MM.1S (cell line): Measurements from ENCODE around the gene MET.

Source experiments
- DNase-seq: peaks from one replicate; pipeline ENCODE4 v3.0.0-alpha.2; 2015
- H2AFZ ChIP-seq: fragments of 300-600 bp; sonication (generic); 2 replicates; pipeline ENCODE4 v1.6.0; 2016; ENCODE audit warnings: antibody characterized with exemption, low read length
- H3F3A ChIP-seq: fragments of 300-600 bp; sonication (generic); 2 replicates; pipeline ENCODE4 v1.6.1; 2016; ENCODE audit warnings: mild to moderate bottlenecking, antibody characterized with exemption, low read length, moderate library complexity, mixed read lengths; ENCODE audit not compliant: insufficient read depth
- H3K27ac ChIP-seq: fragments of 300-600 bp; sonication (generic); 2 replicates; pipeline ENCODE4 v1.5.1; 2016; ENCODE audit warnings: mild to moderate bottlenecking, low read length
- H3K27me3 ChIP-seq: fragments of 300-600 bp; sonication (generic); replicated peaks from 2 replicates; pipeline ENCODE4 v1.6.0; 2016; ENCODE audit warnings: low read length; ENCODE audit not compliant: insufficient read depth
- H3K36me3 ChIP-seq: fragments of 300-600 bp; sonication (generic); replicated peaks from 2 replicates; pipeline ENCODE4 v1.6.1; 2016; ENCODE audit warnings: mild to moderate bottlenecking, low read length, mixed read lengths; ENCODE audit not compliant: insufficient read depth
- H3K4me1 ChIP-seq: fragments of 300-600 bp; sonication (generic); 2 replicates; pipeline ENCODE4 v1.6.1; 2016; ENCODE audit warnings: low read length, mixed read lengths
- H3K4me2 ChIP-seq: fragments of 300-600 bp; sonication (generic); 2 replicates; pipeline ENCODE4 v1.6.0; 2016; ENCODE audit warnings: low read depth, low read length
- H3K4me3 ChIP-seq: fragments of 300-600 bp; sonication (generic); 2 replicates; pipeline ENCODE4 v1.5.1; 2016; ENCODE audit warnings: low read length, mixed read lengths
- H3K79me2 ChIP-seq: fragments of 300-600 bp; sonication (generic); 2 replicates; pipeline ENCODE4 v1.6.1; 2016; ENCODE audit warnings: mixed run types, low read length, mixed read lengths
- H3K9ac ChIP-seq: fragments of 300-600 bp; sonication (generic); 2 replicates; pipeline ENCODE4 v1.6.1; 2016; ENCODE audit warnings: low read length, mixed read lengths
- H3K9me2 ChIP-seq: fragments of 300-600 bp; sonication (generic); replicated peaks from 2 replicates; pipeline ENCODE4 v1.6.1; 2016; ENCODE audit warnings: mild to moderate bottlenecking, low read length, mixed read lengths; ENCODE audit not compliant: insufficient read depth
- H3K9me3 ChIP-seq: fragments of 300-600 bp; sonication (generic); replicated peaks from 2 replicates; pipeline ENCODE4 v1.6.1; 2016; ENCODE audit warnings: mild to moderate bottlenecking, low read length, mixed read lengths; ENCODE audit not compliant: insufficient read depth
- H4K20me1 ChIP-seq: fragments of 300-600 bp; sonication (generic); 2 replicates; pipeline ENCODE4 v1.6.1; 2016; ENCODE audit warnings: mild to moderate bottlenecking, low read length, moderate library complexity, mixed read lengths; ENCODE audit not compliant: insufficient read depth
- CTCF ChIP-seq: fragments of 300-600 bp; sonication (generic); IDR thresholded peaks from 2 replicates; pipeline ENCODE4 v1.5.1; 2016; ENCODE audit warnings: antibody characterized with exemption, low read length, mixed read lengths
- EZH2 ChIP-seq: fragments of 300-600 bp; sonication (generic); optimal IDR thresholded peaks from 2 replicates; pipeline ENCODE3; 2017; ENCODE audit warnings: low read depth, mild to moderate bottlenecking, antibody characterized with exemption, low read length, mixed read lengths
- EZH2phosphoT487 ChIP-seq: fragments of 300-600 bp; sonication (generic); IDR thresholded peaks from 2 replicates; pipeline ENCODE4 v1.6.1; 2018; ENCODE audit warnings: antibody characterized with exemption, low read length

MET gene

GRCh38 chr7:116674508-116675173, 2.6 kb downstream of the MET start:
- H3K9me2 ChIP-seq = no peaks in the 10 kb centered on the region
- H3F3A ChIP-seq = peaks cover 17% of the 10 kb centered on the region
- no peak for TF ChIP-seq EZH2
- TF ChIP-seq CTCF = no peak
- no peak for TF ChIP-seq EZH2phosphoT487
- H3K4me2 ChIP-seq = no peak overlapping the region
- no peaks in the 10 kb centered on the region for H4K20me1 ChIP-seq
- H3K4me1 ChIP-seq = peaks cover 12% of the 10 kb centered on the region
- H2AFZ ChIP-seq = no peak overlapping the region
- H3K36me3 ChIP-seq = no peaks in the 10 kb centered on the region
- no peaks in the 10 kb centered on the region for H3K9me3 ChIP-seq
- no peak overlapping the region for H3K9ac ChIP-seq
- H3K27ac ChIP-seq = no peak overlapping the region
- H3K27me3 ChIP-seq = no peaks in the 10 kb centered on the region
- no peaks in the 10 kb centered on the region for H3K79me2 ChIP-seq
- no peak for DNase-seq
- H3K4me3 ChIP-seq = no peak overlapping the region

GRCh38 chr7:116675812-116676355, 3.9 kb downstream of the MET start:
- H2AFZ ChIP-seq = no peak overlapping the region
- H3K4me2 ChIP-seq = no peak overlapping the region
- H3K9ac ChIP-seq = no peak overlapping the region
- no peaks in the 10 kb centered on the region for H4K20me1 ChIP-seq
- H3K27me3 ChIP-seq = no peaks in the 10 kb centered on the region
- no peaks in the 10 kb centered on the region for H3K9me2 ChIP-seq
- peaks cover 17% of the 10 kb centered on the region for H3F3A ChIP-seq
- peaks cover 15% of the 10 kb centered on the region for H3K4me1 ChIP-seq
- H3K79me2 ChIP-seq = no peaks in the 10 kb centered on the region
- no peaks in the 10 kb centered on the region for H3K9me3 ChIP-seq
- DNase-seq = no peak
- H3K4me3 ChIP-seq = no peak overlapping the region
- H3K27ac ChIP-seq = no peak overlapping the region
- H3K36me3 ChIP-seq = no peaks in the 10 kb centered on the region
- TF ChIP-seq EZH2 (no peak), EZH2phosphoT487 (no peak), CTCF (no peak)

- Histone ChIP-seq H3K4me1 (peaks cover 16% of the 10 kb centered on the region), H4K20me1 (no peaks in the 10 kb centered on the region), H3K9me2 (no peaks in the 10 kb centered on the region), H3K4me3 (no peak overlapping the region), H3K9me3 (no peaks in the 10 kb centered on the region), H3K9ac (no peak overlapping the region), H3K27me3 (no peaks in the 10 kb centered on the region), H3K27ac (no peak overlapping the region), H3K79me2 (no peaks in the 10 kb centered on the region), H3K4me2 (no peak overlapping the region), H3K36me3 (no peaks in the 10 kb centered on the region), H3F3A (0 out of 2 replicates have a peak, but pooled peaks cover 11% of the 10 kb centered on the region), H2AFZ (no peak overlapping the region)
- no peak for DNase-seq
- TF ChIP-seq CTCF (no peak), EZH2phosphoT487 (0 out of 2 replicates have a peak, but pooled peaks have one; percentile 70), EZH2 (no peak)
These were observed 6.8 kb downstream of the MET start for GRCh38 chr7:116678780-116679179.
